SU-DHL-6 (cell line): ENCODE data around the gene RPL34.

ENCODE experiments used
- CTCF ChIP-seq: fragments of 200-600 bp; sonication (generic); IDR thresholded peaks from one replicate; pipeline ENCODE4 v1.5.1; 2017; ENCODE audit warnings: antibody characterized with exemption, mild to moderate bottlenecking, low read length, moderate library complexity; ENCODE audit not compliant: insufficient read depth, poor library complexity, severe bottlenecking
- EZH2phosphoT487 ChIP-seq: fragments of 200-600 bp; sonication (generic), shearing (Covaris generic); conservative IDR thresholded peaks from 2 replicates; pipeline ENCODE4 v1.6.1; 2018; ENCODE audit warnings: mild to moderate bottlenecking, antibody characterized with exemption, low read length, moderate library complexity, mixed read lengths

- TF ChIP-seq CTCF (no peak), EZH2phosphoT487 (no peak)
Measured at GRCh38 chr4:108662629-108663028, 42.3 kb downstream of the RPL34 start.
